Neutrophil (primary cell): ENCODE results near the gene KCNMB3.

Experiments used
- H3K27ac ChIP-seq: fragments of 200-600 bp; sonication (generic); 2 replicates; pipeline ENCODE4 v1.5.1; 2016; ENCODE audit warnings: mild to moderate bottlenecking, moderate library complexity
- H3K27me3 ChIP-seq: fragments of 200-600 bp; sonication (generic); 2 replicates; pipeline ENCODE4 v1.6.0; 2016; ENCODE audit warnings: mild to moderate bottlenecking
- H3K36me3 ChIP-seq: fragments of 200-600 bp; sonication (generic); 2 replicates; pipeline ENCODE4 v1.5.1; 2017
- H3K4me1 ChIP-seq, 2 experiments: fragments of 200-600 bp in 1 of 2; sonication (generic) in 1 of 2; 1 replicate in 1 of 2; 2 replicates in 1 of 2; pipeline versions ENCODE4 v1.5.1 to v1.6.1; 2013 to 2016; ENCODE audit warnings: low read depth in 1 of 2, low read length in 1 of 2, mild to moderate bottlenecking in 1 of 2, moderate library complexity in 1 of 2; ENCODE audit not compliant: control insufficient read depth in 1 of 2, insufficient read depth in 1 of 2
- H3K4me3 ChIP-seq, 2 experiments: fragments of 200-600 bp in 1 of 2; sonication (generic) in 1 of 2; 1 replicate in 1 of 2; 2 replicates in 1 of 2; pipeline ENCODE4 v1.5.1; 2013 to 2016; ENCODE audit warnings: low read depth in 1 of 2, low read length in 1 of 2, mild to moderate bottlenecking in 1 of 2, moderate library complexity in 1 of 2
- H3K9me3 ChIP-seq: fragments of 200-600 bp; sonication (generic); 2 replicates; pipeline ENCODE4 v1.5.1; 2016
- CTCF ChIP-seq: fragments of 200-600 bp; sonication (generic); IDR thresholded peaks from 2 replicates; pipeline ENCODE4 v1.5.1; 2016; ENCODE audit warnings: antibody characterized with exemption

The KCNMB3 gene

GRCh38 chr3:179289295-179289694, 38.4 kb upstream of the KCNMB3 start:
- no peak for TF ChIP-seq CTCF
- H3K4me1 ChIP-seq, result no peaks in the 10 kb centered on the region
- no peaks in the 10 kb centered on the region for H3K27me3 ChIP-seq
- H3K4me3 ChIP-seq, result no peak overlapping the region
- no peaks in the 10 kb centered on the region for H3K36me3 ChIP-seq
- no peak overlapping the region for H3K27ac ChIP-seq
- no peaks in the 10 kb centered on the region for H3K9me3 ChIP-seq

GRCh38 chr3:179288845-179289244, 37.9 kb upstream of the KCNMB3 start:
- Histone ChIP-seq H3K4me3 (no peak overlapping the region), H3K4me1 (no peaks in the 10 kb centered on the region), H3K27ac (no peak overlapping the region), H3K9me3 (no peaks in the 10 kb centered on the region), H3K36me3 (no peaks in the 10 kb centered on the region), H3K27me3 (no peaks in the 10 kb centered on the region)
- TF ChIP-seq CTCF, result no peak

GRCh38 chr3:179286331-179286730, 35.4 kb upstream of the KCNMB3 start:
- Histone ChIP-seq H3K36me3 (no peaks in the 10 kb centered on the region), H3K27ac (no peak overlapping the region), H3K27me3 (no peaks in the 10 kb centered on the region), H3K9me3 (no peaks in the 10 kb centered on the region), H3K4me3 (no peak overlapping the region), H3K4me1 (no peaks in the 10 kb centered on the region)
- no peak for TF ChIP-seq CTCF

GRCh38 chr3:179281825-179282224, 30.9 kb upstream of the KCNMB3 start:
- no peak for TF ChIP-seq CTCF
- Histone ChIP-seq H3K27me3 (no peaks in the 10 kb centered on the region), H3K27ac (no peak overlapping the region)

GRCh38 chr3:179279837-179280236, 28.9 kb upstream of the KCNMB3 start:
- no peak for TF ChIP-seq CTCF
- H3K4me3 ChIP-seq, result no peak overlapping the region
- no peaks in the 10 kb centered on the region for H3K27me3 ChIP-seq
- H3K36me3 ChIP-seq, result no peaks in the 10 kb centered on the region
- H3K4me1 ChIP-seq, result no peaks in the 10 kb centered on the region
- H3K27ac ChIP-seq, result no peak overlapping the region
- H3K9me3 ChIP-seq, result no peaks in the 10 kb centered on the region

More at GRCh38 chr3:179281825-179282224, 30.9 kb upstream of the KCNMB3 start:
- H3K36me3 ChIP-seq, result no peaks in the 10 kb centered on the region
- H3K4me1 ChIP-seq, result no peaks in the 10 kb centered on the region
- H3K9me3 ChIP-seq, result no peaks in the 10 kb centered on the region
- no peak overlapping the region for H3K4me3 ChIP-seq
